Psoas muscle (tissue), 8 donors: Measurements from ENCODE around the gene PRSS8. TPM values are rescaled to one million over a fixed set of nuclear protein-coding genes. Genes with fewer than 3 reads are reported as not detected.
A peak's percentile ranks its signal among the peaks of the same experiment; 100 is the strongest.

Experiments used
- ATAC-seq, 4 donors: fragments of 200-7000 bp; cut with Tn5 transposase; one replicate each; pipeline ENCODE4 v1.9.1; 2020; ENCODE audit warnings: moderate library complexity in 3 of 4, mild to moderate bottlenecking in 2 of 4
- DNase-seq, 2 donors: peaks; one replicate each; pipeline ENCODE4 v3.0.0-alpha.2; 2020
- H3K27ac ChIP-seq: fragments of 200-600 bp; one replicate; pipeline ENCODE4 v1.8.0; 2022
- H3K27me3 ChIP-seq, 3 donors: fragments of 200-600 bp in 1 of 3; one replicate each; pipeline versions ENCODE4 v1.6.1 to v1.8.0; 2013 to 2022; ENCODE audit warnings: low read length in 2 of 3, mild to moderate bottlenecking in 2 of 3, moderate library complexity in 1 of 3; ENCODE audit not compliant: insufficient read depth in 3 of 3
- H3K36me3 ChIP-seq, 2 donors: fragments of 200-600 bp in 1 of 2; one replicate each; pipeline versions ENCODE4 v1.6.1 to v1.8.0; 2013 to 2022; ENCODE audit warnings: low read depth in 1 of 2, mild to moderate bottlenecking in 1 of 2, moderate library complexity in 1 of 2; ENCODE audit not compliant: insufficient read depth in 1 of 2
- H3K4me1 ChIP-seq: fragments of 200-600 bp; one replicate; pipeline ENCODE4 v1.8.0; 2022
- H3K4me3 ChIP-seq: fragments of 200-600 bp; one replicate; pipeline ENCODE4 v1.8.0; 2022; ENCODE audit warnings: mild to moderate bottlenecking
- H3K9me3 ChIP-seq: fragments of 200-600 bp; one replicate; pipeline ENCODE4 v1.8.0; 2022
- CTCF ChIP-seq: fragments of 200-600 bp; IDR thresholded peaks from one replicate; pipeline ENCODE4 v1.8.0; 2022; ENCODE audit warnings: antibody characterized with exemption
- WGBS, 3 donors: extraction: QIAGEN DNeasy Blood & Tissue Kit; methylation state at CpG; one replicate each; pipeline versions ENCODE4 v1.1.6 to v1.1.7; 2013; 5-methylcytosine and 5-hydroxymethylcytosine counted together
- intact Hi-C, 2 donors: fragments of 100-400 bp; cut with DNase I; formaldehyde crosslinking; loops; one replicate each; pipeline versions ENCODE4 v1.11.0 to v1.14.2; 2022
- polyA plus RNA-seq, 3 donors: library from polyadenylated mRNA; stranded (reverse); fragments of 200-250 nt; gene quantifications; one replicate each; pipeline ENCODE4 v1.2.3, GENCODE V29; 2013
- total RNA-seq, 4 donors: library from RNA; stranded (reverse); fragmentation: NEBNext Ultra II Directional in 2 of 4; extraction: Animal tissue kit (Norgen Biotek cat#: 25700) in 2 of 4; gene quantifications; one replicate each; pipeline versions ENCODE4 v1.2.1 to v1.2.4, GENCODE V29; 2021 to 2023
- donor health status: healthy with polysubstance abuse.
- donor health status: DM: no; HTN: no; CAD: no; lungs with moderate emphysema.
- donor health status: Bipolar disorder and iron deficiency.
- donor health status: healthy.
- donor health status: DM: yes; HTN: yes; CAD: no.
- donor health status: DM: no; HTN: no; CAD: no.
- donor health status: DM: no; HTN: no; CAD: no.
- donor health status: DM: yes; HTN: yes; CAD: no.

The PRSS8 gene
- total and polyA plus RNA-seq, 7 donors: 0.07 to 0.22 TPM; not detected in 5

GRCh38 chr16:31099860-31100638 lies 35.5 kb downstream of the PRSS8 start:
- Histone ChIP-seq H3K9me3 (peaks cover 3% of the 10 kb centered on the region), H3K27me3 (no peaks in the 10 kb centered on the region), H3K27ac (no peak overlapping the region), H3K4me1 (peaks cover 4% of the 10 kb centered on the region), H3K4me3 (no peak overlapping the region), H3K36me3 (no peaks in the 10 kb centered on the region)
- TF ChIP-seq CTCF: no peak
- intact Hi-C loops: loop anchor here in 1 of 2 donors (10.0 kb wide), 1 partner anchor 115 kb away; the partner anchor contains the start of gene HSD3B7
- 73 to 75% (median 74%) methylated on average over 4 of the region's 4 CpGs for WGBS, 3 donors
- ATAC-seq: no peak
- DNase-seq: no peak

- 0 to 1% (median 0%) methylated on average over 64 to 69 of the region's 69 CpGs for WGBS, 3 donors
- Histone ChIP-seq H3K4me3 (peak within 1 kb of the TSS; percentile 98), H3K9me3 (no peaks in the 10 kb centered on the region), H3K36me3 (peaks cover 0 to 15% of the 10 kb centered on the region in 2 donors), H3K4me1 (peaks cover 4% of the 10 kb centered on the region), H3K27me3 (no peaks in the 10 kb centered on the region), H3K27ac (peak within 1 kb of the TSS; percentile 94)
- intact Hi-C loops: loop anchor here (1.0 to 10.0 kb wide), 2 partner anchors 48 to 110 kb away; partner anchors contain the start of gene HSD3B7 (in 1 of the 2)
- no peak for TF ChIP-seq CTCF
- DNase-seq (peak; percentile 94 to 97), ATAC-seq (peak; percentile 93 to 96 (median 94))
Observed at GRCh38 chr16:31094424-31095120, 41.0 kb downstream of the PRSS8 start, which contains the start of gene VKORC1. TSS of gene VKORC1 (minus strand) at chr16:31094797. CDS start at chr16:31094729, 68 bp downstream.

- no peak for DNase-seq
- TF ChIP-seq CTCF: no peak
- Histone ChIP-seq H3K9me3 (no peaks in the 10 kb centered on the region), H3K4me3 (peak overlapping the region; percentile 98), H3K27ac (peak overlapping the region; percentile 94), H3K4me1 (peaks cover 4% of the 10 kb centered on the region), H3K36me3 (peaks cover 0 to 20% of the 10 kb centered on the region in 2 donors), H3K27me3 (no peaks in the 10 kb centered on the region)
- peak; percentile 3 to 45 (median 27) for ATAC-seq
- intact Hi-C loops: loop anchor here (1.0 to 10.0 kb wide), 2 partner anchors 48 to 109 kb away; partner anchors contain the start of gene HSD3B7 (in 1 of the 2)
- WGBS, 3 donors: 0 to 1% (median 0%) methylated on average over 20 of the region's 20 CpGs
Observed at GRCh38 chr16:31094088-31094423, 41.5 kb downstream of the PRSS8 start.

- Histone ChIP-seq H3K9me3 (no peaks in the 10 kb centered on the region), H3K27me3 (no peaks in the 10 kb centered on the region), H3K4me1 (peaks cover 4% of the 10 kb centered on the region), H3K27ac (peak overlapping the region; percentile 94), H3K36me3 (peaks cover 0 to 27% of the 10 kb centered on the region in 2 donors), H3K4me3 (peak overlapping the region; percentile 98)
- DNase-seq (peak in 1 of 2 donors; percentile 59), ATAC-seq (no peak)
- intact Hi-C loops: loop anchor here in 1 of 2 donors (10.0 kb wide), 1 partner anchor 108 kb away; the partner anchor contains the start of gene HSD3B7
- TF ChIP-seq CTCF: no peak
- WGBS, 3 donors: 31 to 40% (median 33%) methylated on average over 16 to 17 of the region's 17 CpGs
Observed at GRCh38 chr16:31093132-31093703, 42.3 kb downstream of the PRSS8 start.
